SK-N-SH (cell line): ENCODE measurements around the gene WASF2. TPM values are rescaled to one million over a fixed set of nuclear protein-coding genes. Genes with fewer than 3 reads are reported as not detected.
A peak's percentile ranks its signal among the peaks of the same experiment; 100 is the strongest.

Experiments used
- CTCF ChIA-PET: fragments of 300-600, 350-600 bp; formaldehyde crosslinking; extraction: SDS; loops from one replicate; lab custom pipeline; 2021; lab: Yijun Ruan, JAX
- POLR2A ChIA-PET: fragments of 350-600 bp; sonication (Branson Sonifier 250); formaldehyde crosslinking; extraction: SDS; loops from one replicate; lab custom pipeline; 2020; ENCODE audit warnings: antibody characterized with exemption, inconsistent platforms; lab: Yijun Ruan, JAX
- DNase-seq: peaks from one replicate; pipeline ENCODE4 v3.0.0; 2012
- H2AFZ ChIP-seq: fragments of 200-600 bp; sonication (generic); 2 replicates; pipeline ENCODE4 v1.8.1; 2016; ENCODE audit warnings: antibody characterized with exemption, mild to moderate bottlenecking, low read depth
- H3F3A ChIP-seq: fragments of 200-600 bp; sonication (generic); replicated peaks from 2 replicates; pipeline ENCODE3; 2016; ENCODE audit warnings: antibody characterized with exemption, mild to moderate bottlenecking; ENCODE audit not compliant: insufficient read depth
- H3K27ac ChIP-seq, 2 experiments: fragments of 200-500 bp in 1 of 2; fragments of 200-600 bp in 1 of 2; sonication (Bioruptor generic) in 1 of 2; sonication (generic), shearing (Covaris generic) in 1 of 2; 2 replicates each; pipeline versions ENCODE4 v1.5.1 to v1.6.1; 2014 to 2016; ENCODE audit warnings: low read depth in 2 of 2, inconsistent platforms in 1 of 2, low read length in 1 of 2, mild to moderate bottlenecking in 1 of 2, mixed read lengths in 1 of 2
- H3K27me3 ChIP-seq: fragments of 200-600 bp; sonication (generic), shearing (Covaris generic); 2 replicates; pipeline ENCODE4 v1.6.1; 2016; ENCODE audit warnings: mixed run types; ENCODE audit not compliant: insufficient read depth
- H3K36me3 ChIP-seq, 2 experiments: fragments of 200-500 bp in 1 of 2; fragments of 200-600 bp in 1 of 2; sonication (Bioruptor generic) in 1 of 2; sonication (generic) in 1 of 2; replicated peaks in 1 of 2; 2 replicates each; pipeline versions ENCODE3 to v1.5.1; 2014 to 2016; ENCODE audit warnings: low read length in 1 of 2, mild to moderate bottlenecking in 1 of 2; ENCODE audit not compliant: insufficient read depth in 2 of 2, control insufficient read depth in 1 of 2
- H3K4me1 ChIP-seq, 2 experiments: fragments of 200-500 bp in 1 of 2; fragments of 200-600 bp in 1 of 2; sonication (Bioruptor generic) in 1 of 2; sonication (generic), shearing (Covaris generic) in 1 of 2; 2 replicates each; pipeline versions ENCODE4 v1.5.1 to v1.6.1; 2014 to 2016; ENCODE audit warnings: low read depth in 1 of 2, low read length in 1 of 2, mixed run types in 1 of 2; ENCODE audit not compliant: insufficient read depth in 2 of 2, control insufficient read depth in 1 of 2
- H3K4me2 ChIP-seq: fragments of 200-600 bp; sonication (generic), shearing (Covaris generic); 2 replicates; pipeline ENCODE4 v1.6.1; 2017; ENCODE audit warnings: mixed run types
- H3K4me3 ChIP-seq, 2 experiments: fragments of 200-500 bp in 1 of 2; fragments of 200-600 bp in 1 of 2; sonication (Bioruptor generic) in 1 of 2; sonication (generic), shearing (Covaris generic) in 1 of 2; 2 replicates each; pipeline versions ENCODE4 v1.5.1 to v1.8.1; 2014 to 2016; ENCODE audit warnings: low read depth in 2 of 2, inconsistent platforms in 1 of 2, low read length in 1 of 2, mild to moderate bottlenecking in 1 of 2, mixed read lengths in 1 of 2, moderate library complexity in 1 of 2
- H3K79me2 ChIP-seq: fragments of 200-600 bp; sonication (generic); 2 replicates; pipeline ENCODE4 v1.8.1; 2017; ENCODE audit warnings: mild to moderate bottlenecking; ENCODE audit not compliant: insufficient read depth
- H3K9ac ChIP-seq: fragments of 200-600 bp; sonication (generic); 2 replicates; pipeline ENCODE4 v1.6.1; 2017; ENCODE audit warnings: mixed run types
- H3K9me2 ChIP-seq: fragments of 200-600 bp; sonication (generic); 2 replicates; pipeline ENCODE4 v1.6.1; 2017; ENCODE audit warnings: mixed run types
- H3K9me3 ChIP-seq: fragments of 200-600 bp; sonication (generic); 2 replicates; pipeline ENCODE4 v1.6.1; 2017; ENCODE audit warnings: mixed run types, mild to moderate bottlenecking, moderate library complexity
- H4K20me1 ChIP-seq: fragments of 200-600 bp; sonication (generic); 2 replicates; pipeline ENCODE4 v1.6.1; 2017; ENCODE audit warnings: mild to moderate bottlenecking, mixed run types; ENCODE audit not compliant: insufficient read depth
- CHD2 ChIP-seq: fragments of 150-350 bp; IDR thresholded peaks from 2 replicates; pipeline ENCODE4 v1.6.1; 2018; ENCODE audit warnings: low read length; ENCODE audit not compliant: partially characterized antibody
- EZH2phosphoT487 ChIP-seq: fragments of 200-600 bp; sonication (generic); IDR thresholded peaks from 2 replicates; pipeline ENCODE4 v1.6.1; 2017; ENCODE audit warnings: low read depth, mixed run types, mild to moderate bottlenecking, antibody characterized with exemption, moderate library complexity, borderline replicate concordance
- FOXJ3 ChIP-seq: sonication (generic); formaldehyde crosslinking; IDR thresholded peaks from 2 replicates; pipeline ENCODE4 v1.5.1; 2020; ENCODE audit warnings: mild to moderate bottlenecking, missing genetic modification reagents
- FOXM1 ChIP-seq: IDR thresholded peaks from 2 replicates; pipeline ENCODE4 v1.4.0; 2012; ENCODE audit warnings: low read depth, mild to moderate bottlenecking
- GATA2 ChIP-seq: sonication (generic); formaldehyde crosslinking; IDR thresholded peaks from 2 replicates; pipeline ENCODE4 v1.5.0; 2020; ENCODE audit warnings: mild to moderate bottlenecking, missing genetic modification reagents
- MEF2A ChIP-seq: IDR thresholded peaks from 2 replicates; pipeline ENCODE4 v1.4.0; 2012; ENCODE audit warnings: low read depth, borderline replicate concordance
- POLR2AphosphoS5 ChIP-seq: IDR thresholded peaks from 2 replicates; pipeline ENCODE4 v1.6.1; 2012; ENCODE audit warnings: low read depth, low read length
- SIN3A ChIP-seq: IDR thresholded peaks from 2 replicates; pipeline ENCODE4 v1.6.1; 2012; ENCODE audit warnings: low read depth, mild to moderate bottlenecking, low read length, moderate library complexity, borderline replicate concordance
- TAF1 ChIP-seq: IDR thresholded peaks from 2 replicates; pipeline ENCODE4 v1.6.1; 2012; ENCODE audit warnings: low read depth, mild to moderate bottlenecking, low read length, moderate library complexity, borderline replicate concordance
- WGBS: methylation state at CpG from one replicate; pipeline ENCODE4 v1.1.6; 2017; ENCODE audit warnings: low lambda C conversion rate; 5-methylcytosine and 5-hydroxymethylcytosine counted together
- polyA plus RNA-seq, 3 experiments: library from polyadenylated mRNA; depleted of rRNA; stranded (reverse); fragments of >200 nt; gene quantifications; 2 replicates each; pipeline ENCODE4 v1.2.3, GENCODE V29; 2012

The WASF2 gene
- polyA plus RNA-seq, 1 of the 3 experiments (the other 2 are of a cell fraction), result 27.1 TPM

- ChIA-PET CTCF (interaction anchor here (0.8 to 20.0 kb wide), 10 partner anchors 8 to 338 kb away, joined by 3 to 731 read pairs (median 6); partner anchors contain the start of gene MAP3K6), POLR2A (interaction anchor here (1.1 kb wide), 1 partner anchor 18 kb away, joined by 4 read pairs; no protein-coding TSS in a partner anchor)
- Histone ChIP-seq H3K9me3 (no peaks in the 10 kb centered on the region), H2AFZ (no peak within 1 kb of the TSS), H3K27me3 (no peaks in the 10 kb centered on the region), H3K9me2 (no peaks in the 10 kb centered on the region), H4K20me1 (no peaks in the 10 kb centered on the region), H3K36me3 (no peaks in the 10 kb centered on the region), H3K4me1 (peaks cover 0 to 10% of the 10 kb centered on the region in 2 experiments; a peak in 1 of 4 replicates), H3K27ac (no peak within 1 kb of the TSS), H3K9ac (no peak within 1 kb of the TSS), H3K79me2 (no peaks in the 10 kb centered on the region), H3K4me2 (no peak within 1 kb of the TSS), H3K4me3 (no peak within 1 kb of the TSS), H3F3A (no peaks in the 10 kb centered on the region)
- 45% methylated on average over 14 of the region's 43 CpGs for WGBS
- TF ChIP-seq CHD2 (no peak), EZH2phosphoT487 (no peak), FOXM1 (no peak), GATA2 (CRISPR knock-in tag) (no peak), MEF2A (no peak), POLR2AphosphoS5 (no peak), SIN3A (no peak), TAF1 (no peak)
- DNase-seq, result peak; percentile 70
Observed at GRCh38 chr1:27383039-27383605, 106.8 kb downstream of the WASF2 start, which contains the start of gene CD164L2. Gene CD164L2, minus strand, starts transcription at chr1:27383333. Its CDS starts 94 bp downstream, at chr1:27383239.

DNA sequence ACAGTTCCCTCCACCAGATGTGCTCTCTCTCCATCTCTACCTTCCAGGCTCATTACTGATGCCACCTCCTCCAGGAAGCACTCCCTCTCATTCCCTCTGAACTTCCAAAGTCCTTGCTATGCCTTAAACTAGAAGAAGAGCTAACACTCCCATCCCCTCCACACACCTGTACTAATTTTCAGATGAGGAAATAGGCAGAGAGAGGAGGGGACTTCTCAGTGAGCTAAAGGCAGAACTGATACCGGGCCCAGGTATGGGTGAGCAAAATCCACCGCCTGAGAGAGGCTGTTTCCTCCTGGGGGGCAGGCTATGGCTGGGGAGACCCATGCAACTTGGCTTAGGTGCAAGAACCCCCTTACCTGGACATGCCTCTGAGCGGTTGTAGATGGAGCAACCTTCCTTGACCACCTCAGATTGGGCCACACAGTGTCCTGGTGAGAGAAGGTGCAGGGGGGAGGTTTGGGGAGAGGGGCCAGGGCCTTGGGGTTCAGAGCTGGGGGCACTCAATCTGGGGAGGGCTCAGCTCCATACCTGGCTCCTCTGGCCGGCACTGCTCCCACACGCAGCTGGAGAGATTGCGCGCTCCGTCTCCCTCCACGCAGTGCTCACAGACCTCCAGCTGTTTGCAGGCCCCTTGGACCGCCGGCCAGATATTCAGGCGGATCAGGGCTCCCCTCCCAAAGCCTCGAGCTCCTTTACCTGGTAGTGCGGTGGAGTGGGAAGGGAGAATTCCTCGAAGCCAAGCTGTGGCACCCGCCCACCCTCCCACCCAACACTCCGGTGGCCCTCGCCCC is 107.8 kb downstream of the WASF2 start:
- Histone ChIP-seq H3K4me3 (no peak overlapping the region), H2AFZ (no peak overlapping the region), H3K27me3 (no peaks in the 10 kb centered on the region), H3K27ac (no peak overlapping the region), H3K36me3 (no peaks in the 10 kb centered on the region), H3K9me2 (no peaks in the 10 kb centered on the region), H3K4me2 (no peak overlapping the region), H3K4me1 (peaks cover 0 to 10% of the 10 kb centered on the region in 2 experiments; a peak in 1 of 4 replicates), H3K79me2 (no peaks in the 10 kb centered on the region), H3K9ac (no peak overlapping the region), H4K20me1 (no peaks in the 10 kb centered on the region), H3F3A (no peaks in the 10 kb centered on the region), H3K9me3 (no peaks in the 10 kb centered on the region)
- DNase-seq, result no peak
- 76% methylated on average over 12 of the region's 18 CpGs for WGBS
- POLR2A ChIA-PET, result interaction anchor here (1.1 kb wide), 1 partner anchor 17 kb away, joined by 4 read pairs; no protein-coding TSS in a partner anchor
- CTCF ChIA-PET, result interaction anchor here (0.8 to 20.0 kb wide), 10 partner anchors 9 to 337 kb away, joined by 3 to 731 read pairs (median 6); partner anchors contain the start of genes AHDC1 and MAP3K6
- no peak for TF ChIP-seq FOXJ3 (CRISPR knock-in tag)
